Ovary (tissue), 3 donors: ENCODE measurements around the gene ILKAP.

Experiments
- CTCF ChIP-seq, 3 donors: fragments of 450-650 bp in 2 of 3; fragments of 200-600 bp in 1 of 3; IDR thresholded peaks; one replicate each; pipeline versions ENCODE4 v1.5.1 to v1.8.0; 2016 to 2022; ENCODE audit warnings: antibody characterized with exemption in 3 of 3, mild to moderate bottlenecking in 1 of 3
- EP300 ChIP-seq: sonication (generic); formaldehyde crosslinking; IDR thresholded peaks from one replicate; pipeline ENCODE4 v1.6.1; 2017; ENCODE audit warnings: antibody characterized with exemption
- donor health status: DM: no; HTN: no; CAD: no.

DNA sequence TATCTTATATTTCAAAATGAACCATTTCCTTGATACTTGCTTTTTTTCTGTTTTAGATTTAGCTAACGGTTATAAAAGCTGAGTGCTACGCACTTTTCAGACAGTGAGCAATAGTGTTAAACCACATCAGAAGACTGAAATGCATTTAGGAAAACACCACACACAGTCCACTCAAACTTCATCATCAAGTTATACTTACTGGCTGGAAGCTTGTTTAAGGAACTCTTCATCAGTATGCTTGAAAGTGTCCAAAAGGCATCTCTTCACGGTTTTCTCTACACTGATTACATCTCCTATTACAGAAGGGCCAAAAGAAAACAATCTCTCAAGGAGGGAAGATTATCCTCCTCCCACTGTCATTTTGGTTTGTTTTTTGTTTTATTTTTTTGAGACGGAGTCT is 19.7 kb downstream of the ILKAP start:
- TF ChIP-seq CTCF (IDR thresholded peaks at IDR 0.05) (no peak), EP300 (no peak)
